CD4-positive, alpha-beta T cell treated with Interleukin-4 for 4 hours (primary cell): ENCODE measurements around the gene IFIT1.
"Not testable (repeated sequence)": the region's sequence is repeated elsewhere in the genome, so short reads cannot be mapped to it uniquely, and the experiment has no call there.

ENCODE experiments used
- DNase-seq: peaks from one replicate; pipeline ENCODE4 v3.0.0-alpha.2; 2020

Gene IFIT1, protein sequence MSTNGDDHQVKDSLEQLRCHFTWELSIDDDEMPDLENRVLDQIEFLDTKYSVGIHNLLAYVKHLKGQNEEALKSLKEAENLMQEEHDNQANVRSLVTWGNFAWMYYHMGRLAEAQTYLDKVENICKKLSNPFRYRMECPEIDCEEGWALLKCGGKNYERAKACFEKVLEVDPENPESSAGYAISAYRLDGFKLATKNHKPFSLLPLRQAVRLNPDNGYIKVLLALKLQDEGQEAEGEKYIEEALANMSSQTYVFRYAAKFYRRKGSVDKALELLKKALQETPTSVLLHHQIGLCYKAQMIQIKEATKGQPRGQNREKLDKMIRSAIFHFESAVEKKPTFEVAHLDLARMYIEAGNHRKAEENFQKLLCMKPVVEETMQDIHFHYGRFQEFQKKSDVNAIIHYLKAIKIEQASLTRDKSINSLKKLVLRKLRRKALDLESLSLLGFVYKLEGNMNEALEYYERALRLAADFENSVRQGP

DNA sequence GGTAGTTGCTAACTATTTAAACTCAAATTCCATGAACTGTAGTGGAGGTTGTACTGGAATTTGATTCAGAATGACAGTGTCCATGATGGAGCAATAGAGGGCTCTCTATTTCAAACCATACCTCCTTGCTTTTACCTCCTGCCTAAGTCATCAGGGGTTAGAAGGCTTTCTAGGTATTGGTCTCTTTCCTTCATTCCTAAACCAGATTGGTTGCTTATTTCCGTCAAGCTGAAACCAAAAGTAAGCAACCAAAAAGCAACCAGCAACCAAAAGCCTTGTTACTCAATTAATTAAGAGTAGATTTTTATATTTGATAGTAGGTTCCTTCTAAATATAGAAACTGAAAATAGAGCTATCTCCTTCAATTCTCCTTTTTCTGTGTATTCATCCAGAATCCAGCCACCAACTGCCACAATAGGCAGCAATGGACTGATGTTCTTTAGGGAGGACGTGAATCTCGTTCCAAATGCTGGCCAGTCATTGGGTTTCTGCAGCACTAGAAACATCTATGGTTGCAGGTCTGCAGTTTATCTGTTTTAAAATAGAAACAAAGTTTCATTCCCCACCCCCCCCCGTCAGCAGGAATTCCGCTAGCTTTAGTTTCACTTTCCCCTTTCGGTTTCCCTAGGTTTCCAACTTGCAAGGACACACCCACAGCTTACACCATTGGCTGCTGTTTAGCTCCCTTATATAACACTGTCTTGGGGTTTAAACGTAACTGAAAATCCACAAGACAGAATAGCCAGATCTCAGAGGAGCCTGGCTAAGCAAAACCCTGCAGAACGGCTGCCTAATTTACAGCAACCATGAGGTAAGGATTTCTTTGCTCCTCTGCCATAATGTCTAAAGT lies at the start of gene IFIT1:
Gene IFIT1, plus strand, starts transcription at position 717 of the 850 bp plus-strand sequence. Its CDS starts 90 bp downstream, at position 807.
- DNase-seq, result peak; percentile 84

DNA sequence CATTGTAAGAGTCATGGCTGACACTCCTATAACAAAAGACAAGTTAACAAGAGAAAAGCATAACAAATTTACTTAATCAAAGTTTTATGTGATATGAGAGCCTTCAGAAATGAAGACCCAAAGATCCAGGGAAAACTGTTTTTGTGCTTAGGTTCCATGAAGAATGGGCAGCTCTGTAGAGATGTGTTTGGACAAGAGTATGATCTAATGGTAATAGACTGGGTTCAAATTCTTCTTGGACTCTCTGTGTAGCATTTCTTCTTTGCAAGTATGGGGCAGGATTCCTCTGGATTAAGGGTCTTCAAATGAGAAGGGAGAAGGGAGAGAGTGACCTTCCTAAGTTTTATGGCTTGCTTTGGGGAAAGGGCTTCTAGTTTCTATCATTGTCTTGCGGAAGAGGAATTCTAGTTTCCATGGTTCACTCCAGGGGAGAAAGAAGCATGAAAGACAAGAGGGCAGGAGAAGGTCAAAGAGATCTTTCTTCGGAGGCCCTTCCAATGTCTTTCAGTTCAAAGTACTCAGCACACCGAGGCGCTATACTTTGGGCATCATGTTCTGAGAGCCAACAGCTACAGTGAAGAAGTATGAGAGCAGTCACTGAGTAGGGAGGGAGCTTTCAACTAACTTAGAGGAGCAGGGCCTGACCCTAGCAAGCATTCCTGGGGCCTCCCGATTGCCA lies 49.2 kb upstream of the IFIT1 start:
- DNase-seq, result no peak

DNA sequence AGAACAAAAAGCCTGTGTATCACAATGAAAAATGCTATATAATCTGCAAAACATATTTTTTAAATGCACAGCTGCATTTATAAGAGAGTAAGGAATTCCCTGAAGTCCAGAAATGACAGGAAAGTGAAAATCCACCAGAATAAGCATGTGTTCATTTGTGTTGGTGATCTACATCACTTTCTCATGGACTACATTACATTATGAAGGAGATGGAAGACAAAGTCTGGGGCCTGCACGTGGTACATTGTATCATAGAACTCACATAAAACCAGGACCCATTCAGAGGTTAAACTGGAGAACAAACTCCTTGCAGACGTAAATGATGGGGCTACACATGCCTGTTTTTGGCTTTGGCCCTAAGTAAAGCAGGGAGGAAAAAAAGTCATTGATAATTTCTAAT lies 48.3 kb upstream of the IFIT1 start:
- DNase-seq, result no peak

DNA sequence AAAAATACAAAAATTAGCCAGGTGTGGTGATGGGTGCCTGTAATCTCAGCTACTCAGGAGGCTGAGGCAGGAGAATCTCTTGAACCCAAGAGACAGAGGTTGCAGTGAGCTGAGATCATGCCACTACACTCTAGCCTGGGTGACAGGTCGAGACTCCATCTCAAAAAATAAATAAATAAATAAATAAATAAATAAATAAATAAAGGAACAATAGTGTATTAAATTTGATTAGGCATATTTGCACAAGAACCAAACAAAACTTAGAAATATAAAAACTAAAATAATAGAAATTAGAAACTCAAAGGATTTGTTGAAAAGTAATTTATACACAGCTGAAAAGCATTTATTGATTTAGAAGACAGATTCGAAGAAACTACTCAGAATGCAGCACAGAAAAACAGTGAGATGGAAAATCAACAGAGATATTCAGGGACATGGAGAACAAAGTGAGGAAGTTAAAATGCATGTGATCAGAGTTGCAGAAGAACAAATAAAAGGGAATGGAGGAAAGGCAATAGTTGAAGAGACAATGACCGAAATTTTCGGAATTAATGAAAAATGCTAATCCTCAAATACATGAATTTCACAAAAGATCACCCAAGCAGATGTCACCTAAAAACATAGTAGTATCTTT lies 46.9 kb upstream of the IFIT1 start:
- no peak for DNase-seq

DNA sequence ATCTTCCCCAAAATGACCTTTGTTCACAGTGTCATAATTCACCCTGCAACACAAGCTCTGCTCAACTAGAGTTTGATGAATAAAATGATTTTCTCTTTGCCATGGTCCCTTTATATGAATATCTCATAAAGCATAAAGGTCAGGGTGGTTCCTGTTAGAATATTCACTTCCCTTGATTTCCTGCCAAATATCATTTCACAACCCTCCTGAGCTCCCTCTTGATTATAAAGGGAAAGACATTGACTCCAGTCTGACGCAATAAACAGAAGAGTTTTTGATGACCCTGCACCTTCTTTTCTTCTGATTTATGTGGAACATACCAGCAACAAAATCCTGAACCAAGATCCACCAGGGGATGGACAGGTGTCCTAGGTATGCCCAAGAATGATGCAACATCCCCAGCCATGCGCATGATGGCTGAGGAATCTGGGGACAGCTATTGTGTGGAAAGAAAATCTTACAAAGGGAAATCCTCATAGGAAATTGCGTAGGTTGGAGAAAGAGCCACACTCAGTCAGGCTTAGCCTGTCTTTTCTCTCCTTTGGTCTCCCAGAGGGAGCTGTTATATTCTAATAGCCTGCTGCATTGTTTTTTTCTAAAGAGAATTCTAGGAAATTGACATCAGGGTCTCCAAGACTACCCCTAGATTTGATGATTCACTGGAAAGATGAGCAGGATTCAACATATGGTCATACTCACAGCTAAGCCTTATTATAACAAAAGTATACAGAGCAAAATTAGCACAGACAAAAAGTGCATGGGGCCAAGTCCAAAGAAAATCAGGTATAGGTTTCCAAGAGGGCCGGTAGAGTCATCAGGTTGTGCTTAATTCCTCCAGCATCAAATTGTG lies 45.8 kb upstream of the IFIT1 start:
- DNase-seq, result no peak

DNA sequence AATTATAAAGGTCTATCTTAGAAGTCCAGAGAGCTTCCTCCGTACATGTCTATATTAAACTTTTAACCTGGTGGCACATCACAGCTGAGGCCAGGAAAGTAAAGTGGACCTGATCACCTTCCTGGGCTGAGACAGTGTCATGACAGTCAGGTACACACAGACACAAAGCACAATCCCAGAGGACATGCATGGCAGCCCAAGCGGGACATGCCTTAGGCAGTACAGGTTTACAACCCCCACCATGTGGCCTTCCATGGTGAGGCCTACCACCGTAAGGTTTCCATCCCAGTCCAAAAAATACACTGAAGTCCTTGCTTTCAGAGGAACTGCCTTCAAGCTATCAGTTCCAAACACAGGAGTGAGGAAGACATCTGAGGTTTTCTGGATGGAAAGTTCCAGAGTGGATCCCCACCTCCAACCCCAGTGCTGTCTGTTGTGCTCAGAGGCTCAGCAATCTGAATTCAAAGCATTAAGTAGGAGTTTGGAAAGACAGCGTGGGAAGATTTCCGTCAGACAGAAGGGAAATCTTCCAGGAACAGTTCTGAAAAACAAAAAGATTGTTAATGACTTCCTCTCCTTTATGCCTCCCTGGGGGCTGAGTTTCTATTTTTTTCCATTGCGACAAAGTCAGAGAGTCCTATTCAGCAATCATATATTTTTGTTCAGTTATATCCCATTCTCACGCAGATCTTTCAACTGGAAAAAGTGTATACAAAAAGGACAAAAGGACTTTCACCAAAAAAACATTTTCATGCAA lies 44.5 kb upstream of the IFIT1 start:
- DNase-seq, result no peak

DNA sequence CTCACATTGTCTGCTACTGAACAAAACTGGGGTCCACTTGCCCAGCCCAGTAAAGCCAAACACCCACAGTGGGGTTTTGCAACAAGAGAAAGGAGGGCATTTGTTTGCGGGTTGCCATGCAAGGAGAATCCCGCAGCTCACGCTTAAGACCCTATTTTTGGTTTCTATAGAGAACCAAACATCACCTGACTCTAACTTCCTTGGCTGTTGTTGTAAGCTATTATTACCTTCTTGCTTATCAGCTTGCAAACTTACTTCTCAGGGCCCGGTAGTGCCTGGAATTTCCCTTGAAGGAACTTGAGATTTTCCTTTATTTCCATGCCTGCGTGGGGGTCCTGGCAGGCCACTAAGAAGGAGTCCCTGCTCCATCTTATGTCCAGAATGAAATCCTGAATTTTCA lies 43.9 kb upstream of the IFIT1 start:
- DNase-seq, result no peak

DNA sequence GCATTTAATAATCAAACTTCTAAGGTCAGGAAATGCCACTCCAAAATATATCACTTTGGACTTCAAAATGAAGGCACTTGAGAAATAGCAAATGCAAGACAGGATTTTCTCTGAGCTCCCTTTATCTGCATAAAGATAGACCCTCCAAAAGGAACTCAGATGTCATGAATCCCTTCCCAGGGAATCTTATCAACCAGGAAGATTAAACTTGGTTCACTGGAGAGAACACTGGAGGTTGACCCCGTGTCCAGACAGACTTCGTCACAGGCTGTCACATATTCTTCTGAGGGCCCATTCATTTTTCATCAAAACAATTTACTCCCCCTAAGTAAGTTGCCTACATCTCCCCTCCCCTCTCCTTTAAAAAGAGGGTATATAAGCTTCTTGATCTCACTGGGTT lies 43.4 kb upstream of the IFIT1 start:
- no peak for DNase-seq

DNA sequence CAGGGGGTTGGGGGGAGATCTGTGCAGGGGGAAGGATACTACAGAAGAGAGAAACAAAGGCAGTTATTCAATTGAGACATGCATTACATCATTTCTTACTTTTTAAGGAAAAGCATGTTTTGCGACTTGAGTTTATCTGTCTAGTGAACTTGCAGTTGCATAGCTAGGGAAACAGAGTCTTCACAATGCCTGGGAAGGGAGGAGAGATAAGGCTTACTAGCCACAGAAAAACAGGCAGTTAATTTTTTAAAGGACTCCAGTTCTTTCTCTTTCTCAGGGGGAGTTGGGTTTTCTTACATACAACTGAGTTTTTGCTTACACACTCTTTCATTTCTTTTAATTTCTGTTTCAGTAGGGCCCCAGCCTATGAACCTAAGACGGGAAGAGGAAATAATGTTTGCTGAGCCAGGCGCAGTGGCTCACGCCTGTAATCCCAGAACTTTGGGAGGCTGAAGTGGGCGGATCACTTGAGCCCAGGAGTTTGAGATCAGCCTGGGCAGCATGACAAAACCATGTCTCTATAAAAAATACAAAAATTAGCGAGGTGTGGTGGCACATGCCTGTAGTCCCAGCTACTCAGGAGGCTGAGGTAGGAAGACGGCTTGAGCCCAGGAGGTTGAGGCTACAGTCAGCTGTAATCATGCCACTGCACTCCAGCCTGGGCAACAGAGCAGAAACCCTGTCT lies 41.6 kb upstream of the IFIT1 start:
- DNase-seq, result not testable (repeated sequence)

DNA sequence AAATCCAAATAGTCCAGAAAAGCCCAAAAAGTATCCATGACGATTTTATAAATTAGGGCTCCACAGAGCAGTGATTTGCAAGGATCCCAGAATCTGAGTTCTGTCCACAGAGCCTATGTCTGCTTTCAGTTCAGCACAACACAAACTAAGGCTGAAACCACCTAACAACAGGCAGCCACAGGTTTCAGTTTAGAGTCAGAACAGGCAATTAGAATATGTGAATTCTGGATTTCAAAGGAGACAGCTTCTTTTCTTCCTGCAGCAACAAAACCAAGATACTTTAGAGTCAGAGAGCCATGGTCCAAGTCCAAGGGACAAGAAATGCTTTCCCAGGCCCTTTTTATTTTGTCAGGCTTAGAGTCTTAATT lies 41.0 kb upstream of the IFIT1 start:
- no peak for DNase-seq

DNA sequence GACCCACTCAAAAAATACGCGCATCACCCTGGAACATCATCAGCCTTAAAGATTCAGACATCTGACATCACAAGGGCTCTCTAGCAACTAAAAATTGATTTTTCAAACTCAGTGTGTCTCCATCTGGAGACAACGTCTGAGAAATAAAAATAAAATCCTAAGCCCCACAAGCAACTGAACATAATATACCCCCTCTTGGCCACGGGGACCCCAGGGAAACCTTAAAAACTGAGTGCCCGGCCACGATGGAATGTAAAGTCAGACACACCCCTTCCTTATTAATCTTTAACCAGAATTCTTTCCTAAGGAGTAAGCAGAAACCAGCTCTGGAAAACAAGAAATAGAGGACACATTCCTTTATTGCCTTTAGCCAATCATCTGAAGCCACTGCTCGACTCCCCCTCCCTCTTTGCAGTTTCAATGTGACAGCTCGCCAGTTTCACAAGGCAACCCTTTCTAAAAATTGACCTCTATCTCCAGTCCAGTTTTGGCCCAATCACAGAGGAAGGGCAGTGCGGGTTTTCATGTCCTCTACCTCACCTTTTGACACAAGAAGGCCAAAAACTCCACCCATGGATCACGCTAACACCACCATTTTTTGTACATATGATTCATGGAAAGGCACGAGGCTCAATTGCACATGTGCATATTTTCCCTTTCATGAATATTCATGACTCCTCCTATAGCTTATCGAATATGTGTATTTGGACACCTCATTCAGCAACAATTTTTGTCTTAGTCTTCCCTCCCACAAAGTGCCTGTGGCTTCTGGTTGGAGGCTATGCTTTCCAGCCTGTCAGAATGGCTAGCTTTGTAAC lies 40.4 kb upstream of the IFIT1 start:
- no peak for DNase-seq

DNA sequence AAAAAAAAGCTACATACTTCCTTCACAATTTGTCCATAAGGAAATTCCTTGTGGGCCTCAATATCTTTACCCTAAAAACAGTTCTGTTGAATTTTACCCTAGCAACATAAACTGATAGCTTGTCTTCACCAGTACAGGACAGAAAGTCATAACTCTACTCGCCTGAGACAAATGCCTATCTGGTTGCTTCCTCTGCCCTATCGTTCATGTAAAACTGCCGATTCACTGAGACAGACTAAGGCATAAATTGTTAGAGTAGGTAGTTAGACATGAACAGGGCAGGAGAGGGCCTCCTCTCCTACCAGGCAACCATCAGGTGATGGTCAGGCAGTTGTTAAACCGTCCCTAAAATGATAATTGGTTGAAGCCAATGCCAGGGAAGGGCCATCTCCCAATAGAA lies 39.6 kb upstream of the IFIT1 start:
- no peak for DNase-seq

DNA sequence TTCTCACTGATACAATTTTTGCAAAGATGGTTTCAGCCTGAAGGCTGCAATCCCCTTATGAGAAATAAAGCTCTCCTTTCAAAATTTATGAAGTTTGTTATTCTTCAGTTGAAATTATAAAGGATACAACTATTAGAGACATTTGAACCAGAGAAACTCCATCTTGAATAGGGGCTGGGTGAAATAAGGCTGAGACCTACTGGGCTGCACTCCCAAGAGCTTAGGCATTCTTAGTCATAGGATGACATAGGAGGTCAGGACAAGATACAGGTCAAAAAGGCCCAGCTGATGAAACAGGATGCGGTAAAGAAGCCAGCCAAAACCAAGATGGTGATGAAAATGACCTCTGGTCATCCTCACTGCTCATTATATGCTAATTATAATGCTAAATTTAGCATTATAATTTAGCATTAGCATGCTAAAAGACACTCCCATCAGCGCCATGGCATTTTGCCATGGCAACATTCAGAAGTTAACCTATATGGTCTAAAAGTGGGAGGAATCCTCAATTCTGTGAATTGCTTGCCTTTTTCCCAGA lies 37.0 kb upstream of the IFIT1 start:
- no peak for DNase-seq

DNA sequence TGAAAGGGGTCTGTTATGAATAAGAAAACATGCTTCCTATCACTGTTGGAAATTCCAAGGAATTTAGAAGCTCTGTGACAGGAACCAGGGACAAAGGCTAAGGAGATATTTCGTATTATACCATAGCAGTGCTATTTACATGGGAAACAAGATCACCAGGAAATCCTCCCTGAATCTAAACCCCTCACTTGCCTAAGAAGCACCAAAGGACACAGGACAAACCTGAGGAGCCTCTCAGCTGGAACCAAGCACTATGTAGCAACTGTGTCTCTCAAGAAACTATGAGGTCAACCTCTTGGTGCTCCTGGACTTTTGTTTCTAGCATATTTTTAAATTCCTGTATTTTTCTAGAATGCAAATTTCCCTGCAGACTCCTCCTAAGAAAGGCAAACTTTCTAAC lies 35.3 kb upstream of the IFIT1 start:
- DNase-seq, result no peak

DNA sequence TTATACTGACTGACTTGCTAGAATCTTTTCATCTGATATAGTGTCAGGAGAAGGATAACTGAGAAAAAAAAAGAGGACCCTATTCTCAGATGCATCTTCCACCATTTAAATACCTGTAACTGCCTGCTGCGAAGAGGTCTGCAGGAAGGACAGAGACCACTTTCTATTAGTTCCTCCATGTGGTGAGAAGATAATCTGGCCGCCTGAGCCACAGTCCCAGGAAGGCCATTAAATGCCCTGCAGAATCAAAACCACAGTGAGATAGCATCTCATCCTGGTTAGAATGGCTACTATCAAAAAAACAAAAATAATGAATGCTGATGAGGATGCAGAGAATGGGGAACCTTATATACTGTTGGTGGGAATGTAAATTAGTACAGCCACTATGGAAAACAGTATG lies 34.4 kb upstream of the IFIT1 start:
- DNase-seq, result no peak

DNA sequence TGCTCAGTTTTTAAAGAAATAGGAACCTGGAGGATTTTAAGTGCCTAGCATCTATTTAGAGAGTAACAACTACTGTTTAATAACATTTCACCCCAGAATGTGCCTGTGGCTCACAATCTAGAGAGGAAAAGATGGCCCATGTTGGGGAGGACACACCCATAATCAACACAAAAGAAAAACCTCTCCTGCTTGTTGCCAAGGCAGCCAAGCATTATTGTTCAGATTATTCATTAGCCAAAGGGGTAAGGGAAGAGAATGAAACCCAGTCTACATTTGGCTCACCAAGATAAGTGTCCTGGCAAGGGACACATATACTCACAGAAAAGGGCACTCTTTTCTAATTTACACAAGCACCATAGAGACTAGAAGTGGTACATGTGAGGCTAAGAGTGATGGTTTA lies 32.3 kb upstream of the IFIT1 start:
- DNase-seq, result no peak

DNA sequence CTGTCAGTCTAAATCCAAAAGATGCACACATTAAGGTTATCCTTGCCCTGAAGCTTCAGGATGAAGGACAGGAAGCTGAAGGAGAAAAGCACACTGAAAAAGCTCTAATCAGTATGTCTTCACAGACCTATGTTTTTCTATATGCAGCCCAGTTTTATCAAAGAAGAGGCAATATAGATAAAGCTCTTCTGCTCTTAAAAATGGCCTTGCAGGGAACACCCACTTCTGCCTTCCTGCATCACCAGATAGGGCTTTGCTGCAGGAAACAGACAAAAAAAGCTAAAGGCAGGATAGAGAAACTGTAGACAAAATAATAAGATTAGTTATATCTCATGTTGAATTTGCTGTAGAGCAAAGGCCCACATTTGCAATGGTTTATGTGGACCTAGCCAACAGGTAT lies 29.5 kb upstream of the IFIT1 start:
- no peak for DNase-seq

DNA sequence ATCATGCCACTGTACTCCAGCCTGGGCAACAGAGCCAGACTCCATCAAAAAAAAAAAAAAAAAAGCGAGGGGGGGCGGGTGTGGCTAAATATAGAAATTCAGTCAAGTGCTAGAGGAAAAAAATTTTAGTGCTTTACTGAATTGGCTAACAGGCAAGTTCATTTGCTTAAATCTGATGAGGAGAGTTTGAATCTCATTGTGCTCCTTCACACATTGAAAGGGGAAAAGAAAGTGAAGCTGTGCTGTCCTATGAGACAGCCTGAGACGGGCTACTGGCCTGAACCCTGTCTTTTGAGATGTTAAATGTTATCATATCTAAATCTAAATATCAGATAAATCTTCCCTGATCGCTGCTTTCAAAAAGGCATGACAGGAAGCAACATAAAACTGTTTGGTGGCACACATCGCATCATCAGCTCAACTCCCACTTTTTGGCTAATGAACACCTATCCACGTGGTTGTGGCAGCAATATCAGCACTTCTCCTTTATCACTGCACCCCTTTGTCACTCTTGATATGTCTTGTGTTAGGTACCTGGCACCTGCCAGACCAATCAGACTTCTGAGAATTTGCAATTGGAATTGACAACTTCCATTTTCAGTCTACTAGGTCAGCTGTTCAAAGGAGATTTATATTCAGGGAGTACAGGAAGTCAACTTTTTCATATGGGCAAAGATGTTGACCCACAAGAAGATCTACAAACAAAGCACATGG lies 28.5 kb upstream of the IFIT1 start:
- DNase-seq, result no peak

DNA sequence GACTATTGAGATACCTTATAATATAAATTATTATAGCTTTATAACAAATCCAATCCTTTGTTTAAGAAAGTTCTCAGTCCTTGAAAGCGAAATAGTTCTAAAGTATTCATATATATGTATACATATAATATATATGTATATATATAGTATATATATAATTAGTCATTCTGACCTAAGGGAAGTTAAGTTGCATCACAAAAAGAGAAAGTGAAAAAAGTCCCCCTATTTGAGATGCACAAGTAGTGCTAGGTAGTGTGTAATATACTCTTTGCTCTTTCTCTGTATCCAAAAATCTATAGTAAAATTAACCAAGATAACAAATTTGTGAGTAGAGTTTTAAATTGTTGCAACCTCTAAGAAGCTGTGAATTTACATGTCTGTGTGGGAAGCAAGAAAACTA lies 27.9 kb upstream of the IFIT1 start:
- no peak for DNase-seq
